HG02759 (cell line): ENCODE data around the gene HLA-DQA2.
"Not testable (repeated sequence)": the region's sequence is repeated elsewhere in the genome, so short reads cannot be mapped to it uniquely, and the experiment has no call there.

ENCODE experiments used
- ATAC-seq: cut with Tn5 transposase; IDR thresholded peaks from one replicate; pipeline ENCODE4 v1.9.1; 2021; ENCODE audit warnings: mild to moderate bottlenecking, moderate library complexity; ENCODE audit not compliant: unreplicated experiment

HLA-DQA2 gene

GRCh38 chr6:32775071-32775470, 33.9 kb downstream of the HLA-DQA2 start:
- ATAC-seq, result no peak

GRCh38 chr6:32779036-32779435, 37.8 kb downstream of the HLA-DQA2 start:
- ATAC-seq, result no peak

GRCh38 chr6:32782923-32783322, 41.7 kb downstream of the HLA-DQA2 start:
- ATAC-seq, result not testable (repeated sequence)

- peak; percentile 47 for ATAC-seq
Observed at GRCh38 chr6:32785781-32786533, 44.8 kb downstream of the HLA-DQA2 start.

GRCh38 chr6:32790306-32790705, 49.1 kb downstream of the HLA-DQA2 start:
- no peak for ATAC-seq

- no peak for ATAC-seq
Observed at GRCh38 chr6:32792901-32793435, 51.8 kb downstream of the HLA-DQA2 start.

GRCh38 chr6:32794510-32794909, 53.3 kb downstream of the HLA-DQA2 start:
- ATAC-seq, result no peak
